H9 (cell line): ENCODE measurements around the gene AMOT. TPM values are rescaled to one million over a fixed set of nuclear protein-coding genes. Genes with fewer than 3 reads are reported as not detected.

Experiments used
- DNase-seq: peaks from one replicate; pipeline ENCODE4 v3.0.0-alpha.2; 2017
- H2AFZ ChIP-seq: one replicate; pipeline ENCODE4 v1.6.1; 2013; ENCODE audit warnings: mild to moderate bottlenecking, low read length, control low read depth, moderate library complexity
- H2AK5ac ChIP-seq: 2 replicates; pipeline ENCODE4 v1.6.1; 2013; ENCODE audit warnings: low read length, control low read depth, mixed read lengths; ENCODE audit not compliant: insufficient read length
- H2BK120ac ChIP-seq: one replicate; pipeline ENCODE4 v1.6.1; 2013; ENCODE audit warnings: low read depth, mild to moderate bottlenecking, low read length, control low read depth, inconsistent platforms; ENCODE audit not compliant: poor library complexity, severe bottlenecking
- H2BK12ac ChIP-seq: 2 replicates; pipeline ENCODE4 v1.6.1; 2013; ENCODE audit warnings: low read length, control low read depth, mixed read lengths, low read depth; ENCODE audit not compliant: insufficient read length
- H2BK15ac ChIP-seq: 2 replicates; pipeline ENCODE4 v1.6.1; 2013; ENCODE audit warnings: low read depth, low read length, control low read depth
- H2BK20ac ChIP-seq: one replicate; pipeline ENCODE4 v1.6.1; 2013; ENCODE audit warnings: low read depth, mild to moderate bottlenecking, low read length, control low read depth, inconsistent platforms; ENCODE audit not compliant: poor library complexity, severe bottlenecking
- H2BK5ac ChIP-seq: 2 replicates; pipeline ENCODE4 v1.6.1; 2013; ENCODE audit warnings: low read length, control low read depth, mixed read lengths; ENCODE audit not compliant: insufficient read length
- H3K14ac ChIP-seq: 2 replicates; pipeline ENCODE4 v1.6.1; 2013; ENCODE audit warnings: low read length, control low read depth; ENCODE audit not compliant: insufficient read depth
- H3K18ac ChIP-seq: 2 replicates; pipeline ENCODE4 v1.6.1; 2013; ENCODE audit warnings: low read depth, mild to moderate bottlenecking, mixed read lengths, low read length, control low read depth; ENCODE audit not compliant: insufficient read length
- H3K23ac ChIP-seq: 2 replicates; pipeline ENCODE4 v1.6.1; 2013; ENCODE audit warnings: low read length, control low read depth, mixed read lengths, low read depth; ENCODE audit not compliant: insufficient read length
- H3K23me2 ChIP-seq: 2 replicates; pipeline ENCODE4 v1.6.1; 2013; ENCODE audit warnings: low read depth, mild to moderate bottlenecking, mixed read lengths, low read length, control low read depth; ENCODE audit not compliant: insufficient read length, poor library complexity, severe bottlenecking
- H3K27ac ChIP-seq: 2 replicates; pipeline ENCODE4 v1.5.1; 2013; ENCODE audit warnings: low read length, control low read depth, mixed read lengths, low read depth; ENCODE audit not compliant: insufficient read length
- H3K27me3 ChIP-seq: 2 replicates; pipeline ENCODE4 v1.6.1; 2013; ENCODE audit warnings: low read length, control low read depth, inconsistent platforms; ENCODE audit not compliant: insufficient read depth
- H3K4ac ChIP-seq: 2 replicates; pipeline ENCODE4 v1.6.1; 2013; ENCODE audit warnings: low read depth, mild to moderate bottlenecking, control low read depth, inconsistent platforms, low read length, moderate library complexity
- H3K4me1 ChIP-seq: 2 replicates; pipeline ENCODE4 v1.6.1; 2013; ENCODE audit warnings: low read length, control low read depth, inconsistent platforms; ENCODE audit not compliant: insufficient read depth
- H3K4me2 ChIP-seq: 2 replicates; pipeline ENCODE4 v1.6.1; 2013; ENCODE audit warnings: low read length, control low read depth, mixed read lengths; ENCODE audit not compliant: insufficient read length, insufficient read depth
- H3K56ac ChIP-seq: 2 replicates; pipeline ENCODE4 v1.6.1; 2013; ENCODE audit warnings: low read depth, mild to moderate bottlenecking, mixed read lengths, low read length, control low read depth; ENCODE audit not compliant: insufficient read length
- H3K79me1 ChIP-seq: 2 replicates; pipeline ENCODE4 v1.6.1; 2013; ENCODE audit warnings: low read depth, mild to moderate bottlenecking, moderate library complexity, low read length, control low read depth, inconsistent platforms; ENCODE audit not compliant: insufficient read depth, poor library complexity, severe bottlenecking
- H3K79me2 ChIP-seq: 2 replicates; pipeline ENCODE4 v1.6.1; 2013; ENCODE audit warnings: low read length, control low read depth, inconsistent platforms; ENCODE audit not compliant: insufficient read depth
- H3K9ac ChIP-seq: 2 replicates; pipeline ENCODE4 v1.6.1; 2013; ENCODE audit warnings: low read length, control low read depth, mixed read lengths; ENCODE audit not compliant: insufficient read length; ENCODE audit errors: extremely low read depth
- H3K9me3 ChIP-seq: one replicate; pipeline ENCODE4 v1.6.1; 2013; ENCODE audit warnings: low read depth, low read length, inconsistent platforms; ENCODE audit not compliant: control insufficient read depth
- H3T11ph ChIP-seq: one replicate; pipeline ENCODE4 v1.6.1; 2013; ENCODE audit warnings: mild to moderate bottlenecking, low read length, control low read depth, inconsistent platforms
- H4K20me1 ChIP-seq: one replicate; pipeline ENCODE4 v1.6.1; 2013; ENCODE audit not compliant: control insufficient read depth, insufficient read length, insufficient read depth
- H4K5ac ChIP-seq: 2 replicates; pipeline ENCODE4 v1.6.1; 2013; ENCODE audit warnings: low read depth, mild to moderate bottlenecking, mixed read lengths, low read length, control low read depth; ENCODE audit not compliant: insufficient read length
- H4K8ac ChIP-seq: replicated peaks from 2 replicates; pipeline ENCODE4 v1.6.1; 2013; ENCODE audit warnings: low read length, control low read depth, mixed read lengths, low read depth; ENCODE audit not compliant: insufficient read length
- H4K91ac ChIP-seq: 2 replicates; pipeline ENCODE4 v1.6.1; 2013; ENCODE audit warnings: low read depth, mild to moderate bottlenecking, moderate library complexity, mixed read lengths, low read length, control low read depth; ENCODE audit not compliant: insufficient read length
- H3K27ac Mint-ChIP-seq, 3 experiments: 2 replicates in 2 of 3; 3 replicates in 1 of 3; pipeline ENCODE4 v1.8.0; 2020 to 2021; ENCODE audit warnings: mixed read lengths in 3 of 3, mild to moderate bottlenecking in 1 of 3, moderate library complexity in 1 of 3
- H3K27me3 Mint-ChIP-seq: 2 replicates; pipeline ENCODE4 v1.8.0; 2021; ENCODE audit warnings: low read depth, mild to moderate bottlenecking, moderate library complexity, mixed read lengths
- H3K36me3 Mint-ChIP-seq, 3 experiments: 2 replicates in 2 of 3; 3 replicates in 1 of 3; pipeline ENCODE4 v1.8.0; 2020 to 2021; ENCODE audit warnings: low read depth in 3 of 3, mixed read lengths in 3 of 3; ENCODE audit not compliant: insufficient read depth in 1 of 3
- H3K4me1 Mint-ChIP-seq, 2 experiments: 2 replicates each; pipeline ENCODE4 v1.8.0; 2020; ENCODE audit warnings: mixed read lengths in 2 of 2
- H3K4me3 Mint-ChIP-seq, 2 experiments: 2 replicates in 1 of 2; 3 replicates in 1 of 2; pipeline ENCODE4 v1.8.0; 2020 to 2021; ENCODE audit warnings: mild to moderate bottlenecking in 2 of 2, mixed read lengths in 2 of 2, moderate library complexity in 1 of 2
- H3K9me3 Mint-ChIP-seq, 2 experiments: 2 replicates in 1 of 2; 3 replicates in 1 of 2; pipeline ENCODE4 v1.8.0; 2020; ENCODE audit warnings: mild to moderate bottlenecking in 2 of 2, mixed read lengths in 2 of 2, moderate library complexity in 1 of 2
- WGBS: extraction: QIAGEN DNeasy Blood & Tissue Kit; methylation state at CpG from one replicate; pipeline ENCODE4 v1.1.7; 2013; ENCODE audit warnings: missing lambda C conversion rate, low lambda C conversion rate, mixed read lengths; ENCODE audit not compliant: insufficient read length; ENCODE audit errors: extremely low coverage; 5-methylcytosine and 5-hydroxymethylcytosine counted together
- total RNA-seq: library from RNA; stranded (reverse); gene quantifications from 2 replicates; pipeline ENCODE4 v1.2.1, GENCODE V29; 2021
- TF ChIP-seq, protein P1 (sequence below): fragments of 200-600 bp; sonication (generic); conservative IDR thresholded peaks from 3 replicates; pipeline ENCODE4 v1.8.0; 2021; ENCODE audit warnings: antibody characterized with exemption, mild to moderate bottlenecking

The AMOT gene
- total RNA-seq, 1 experiment from 2014 or later: 17.6 TPM

DNA sequence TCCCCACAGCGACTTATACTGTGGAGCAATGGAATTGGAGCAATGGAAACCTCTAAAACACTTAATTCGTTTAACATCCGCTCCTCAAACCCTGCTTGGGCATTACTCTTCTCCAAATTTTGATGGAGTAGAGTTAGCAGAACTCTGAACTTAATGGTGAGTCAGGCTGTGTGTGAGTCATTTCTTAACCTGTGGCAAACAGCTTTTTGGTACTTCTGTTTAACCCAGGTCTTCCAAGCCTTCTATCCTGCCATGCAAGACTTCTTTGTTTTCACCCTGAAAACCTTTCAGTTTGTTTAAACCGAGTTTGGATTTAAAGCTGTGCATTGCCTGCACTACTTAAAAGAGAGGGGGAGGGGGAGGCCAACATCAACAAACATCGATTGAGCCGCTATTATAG lies 3.6 kb upstream of the AMOT start:
- H3K4me3 Mint-ChIP-seq: no peak overlapping the region
- H3K9me3 Mint-ChIP-seq: peaks cover 4% of the 10 kb centered on the region in 2 experiments; a peak in 4 of 5 replicates
- no peak overlapping the region for H3K4ac ChIP-seq
- no peak overlapping the region for H3K27ac Mint-ChIP-seq
- peaks cover 17% of the 10 kb centered on the region for H3K23me2 ChIP-seq
- H3K27me3 Mint-ChIP-seq: peaks cover 11% of the 10 kb centered on the region
- H3K9me3 ChIP-seq: no peaks in the 10 kb centered on the region
- H2BK120ac ChIP-seq: no peak overlapping the region
- no peak overlapping the region for H3K4me2 ChIP-seq
- no peaks in the 10 kb centered on the region for H3K4me1 ChIP-seq
- no peak overlapping the region for H2BK5ac ChIP-seq
- no peak overlapping the region for H2AFZ ChIP-seq
- no peak for DNase-seq
- peaks cover 16 to 18% of the 10 kb centered on the region in 2 experiments for H3K4me1 Mint-ChIP-seq
- TF ChIP-seq, protein P1, sequence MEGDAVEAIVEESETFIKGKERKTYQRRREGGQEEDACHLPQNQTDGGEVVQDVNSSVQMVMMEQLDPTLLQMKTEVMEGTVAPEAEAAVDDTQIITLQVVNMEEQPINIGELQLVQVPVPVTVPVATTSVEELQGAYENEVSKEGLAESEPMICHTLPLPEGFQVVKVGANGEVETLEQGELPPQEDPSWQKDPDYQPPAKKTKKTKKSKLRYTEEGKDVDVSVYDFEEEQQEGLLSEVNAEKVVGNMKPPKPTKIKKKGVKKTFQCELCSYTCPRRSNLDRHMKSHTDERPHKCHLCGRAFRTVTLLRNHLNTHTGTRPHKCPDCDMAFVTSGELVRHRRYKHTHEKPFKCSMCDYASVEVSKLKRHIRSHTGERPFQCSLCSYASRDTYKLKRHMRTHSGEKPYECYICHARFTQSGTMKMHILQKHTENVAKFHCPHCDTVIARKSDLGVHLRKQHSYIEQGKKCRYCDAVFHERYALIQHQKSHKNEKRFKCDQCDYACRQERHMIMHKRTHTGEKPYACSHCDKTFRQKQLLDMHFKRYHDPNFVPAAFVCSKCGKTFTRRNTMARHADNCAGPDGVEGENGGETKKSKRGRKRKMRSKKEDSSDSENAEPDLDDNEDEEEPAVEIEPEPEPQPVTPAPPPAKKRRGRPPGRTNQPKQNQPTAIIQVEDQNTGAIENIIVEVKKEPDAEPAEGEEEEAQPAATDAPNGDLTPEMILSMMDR: no peak
- H3K9ac ChIP-seq: no peak overlapping the region
- no peak overlapping the region for H4K5ac ChIP-seq
- no peak overlapping the region for H3K18ac ChIP-seq
- H3K14ac ChIP-seq: no peak overlapping the region
- no peak overlapping the region for H4K8ac ChIP-seq
- no peak overlapping the region for H3K23ac ChIP-seq
- peaks cover 0 to 5% (median 3%) of the 10 kb centered on the region in 3 experiments; a peak in 4 of 7 replicates for H3K36me3 Mint-ChIP-seq
- no peak overlapping the region for H2AK5ac ChIP-seq
- no peak overlapping the region for H3T11ph ChIP-seq
- H3K27ac ChIP-seq: no peak overlapping the region
- H3K79me2 ChIP-seq: no peaks in the 10 kb centered on the region
- no peak overlapping the region for H4K91ac ChIP-seq
- no peak overlapping the region for H3K56ac ChIP-seq
- H4K20me1 ChIP-seq: no peaks in the 10 kb centered on the region
- H2BK20ac ChIP-seq: no peak overlapping the region
- H3K27me3 ChIP-seq: peaks cover 6% of the 10 kb centered on the region; the same call in 1 of the 2 replicates
- no peaks in the 10 kb centered on the region for H3K79me1 ChIP-seq
- no peak overlapping the region for H2BK15ac ChIP-seq
- no CpG with 5 or more reads among the region's 6 CpGs for WGBS
- no peak overlapping the region for H2BK12ac ChIP-seq
